ENCODE measurements around the gene ZNF853. TPM values are rescaled to one million over a fixed set of nuclear protein-coding genes. Genes with fewer than 3 reads are reported as not detected.

Gene ZNF853
- total RNA-seq, 1 experiment from 2014 or later: 1.0 TPM

GRCh38 chr7:6646465-6646864 lies 31.1 kb downstream of the ZNF853 start:
- POLR2A ChIA-PET (ENCODE audit: unreplicated experiment): no interaction called here
- no TSS peak for BruUV-seq (replicated peaks)
- Histone ChIP-seq H2AFZ (ENCODE audit: low read length) (no peak overlapping the region), H3K4me3 (ENCODE audit: low read length) (no peak overlapping the region), H3K79me2 (ENCODE audit: low read length) (no peaks in the 10 kb centered on the region), H3F3A (ENCODE audit: low read length, unreplicated experiment) (no peaks in the 10 kb centered on the region), H3K36me3 (ENCODE audit: low read depth, low read length) (peaks cover 36% of the 10 kb centered on the region), H3K4me2 (ENCODE audit: low read length) (no peak overlapping the region), H4K20me1 (ENCODE audit: low read length) (no peaks in the 10 kb centered on the region), H3K4me1 (ENCODE audit: insufficient read depth, low read length) (no peaks in the 10 kb centered on the region), H3K9ac (ENCODE audit: low read length) (no peak overlapping the region), H3K27me3 (ENCODE audit: low read length) (no peaks in the 10 kb centered on the region), H3K27ac (ENCODE audit: low read length) (no peak overlapping the region), H3K9me3 (ENCODE audit: low read length) (no peaks in the 10 kb centered on the region), H3K9me2 (replicated peaks; ENCODE audit: low read length) (no peaks in the 10 kb centered on the region)
- TF ChIP-seq EZH2 (IDR thresholded peaks at IDR 0.05; ENCODE audit: low read length, unreplicated experiment): no peak
- DNase-seq (no peak), ATAC-seq (no peak)
- CTCF ChIA-PET: no interaction called here
- intact Hi-C loops (cut with micrococcal nuclease): no loop called here

DNA sequence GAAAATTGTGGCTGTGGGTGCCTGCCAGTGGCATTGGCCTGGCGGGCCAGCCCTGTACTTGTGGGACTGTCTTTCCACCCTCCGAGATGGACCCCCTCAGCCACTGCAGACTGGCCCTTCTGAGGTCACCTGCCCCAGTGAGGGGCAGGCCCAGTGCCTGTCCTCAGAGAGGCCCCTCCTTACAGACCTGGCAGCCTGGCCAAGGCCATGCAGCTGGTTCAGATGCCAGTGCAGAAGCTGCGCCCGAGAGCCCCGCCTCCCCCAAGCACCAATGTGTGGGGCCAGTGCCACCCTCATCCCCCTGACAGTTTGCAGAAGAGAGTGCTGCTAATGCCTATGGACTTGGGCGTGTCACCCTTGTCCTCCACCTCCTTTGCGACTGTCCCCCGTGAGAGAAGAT lies 31.7 kb downstream of the ZNF853 start:
- DNase-seq: no peak
- peaks cover 42% of the 10 kb centered on the region for H3K36me3 ChIP-seq (ENCODE audit: low read depth, low read length)
- TF ChIP-seq EZH2phosphoT487 (IDR thresholded peaks at IDR 0.05; ENCODE audit: borderline replicate concordance, low read length) (no peak), EZH2 (IDR thresholded peaks at IDR 0.05; ENCODE audit: low read length, unreplicated experiment) (no peak), CTCF (conservative IDR thresholded peaks at IDR 0.05; ENCODE audit: low read depth, low read length) (no peak)

DNA sequence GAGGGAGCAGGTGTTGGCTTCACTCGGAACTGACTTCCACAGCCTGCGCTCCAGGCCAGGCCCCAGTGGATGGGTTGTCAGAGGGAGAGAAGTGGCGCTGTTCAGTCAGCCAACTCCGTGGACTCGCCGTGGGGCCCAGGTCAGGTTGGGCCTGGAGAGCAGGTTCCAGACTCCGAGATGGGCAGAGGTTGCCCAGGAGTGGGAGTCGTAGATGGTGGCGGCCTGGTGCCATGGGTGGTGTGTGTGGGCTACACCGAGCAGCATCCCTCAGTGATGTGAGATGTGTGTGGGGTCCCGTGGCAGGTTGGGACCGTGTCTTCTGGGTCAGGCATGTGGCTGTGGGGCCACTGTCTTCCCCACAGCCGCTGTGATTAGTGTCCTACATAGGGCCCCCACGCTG lies 32.1 kb downstream of the ZNF853 start:
- POLR2A ChIA-PET (ENCODE audit: unreplicated experiment): no interaction called here
- no peak overlapping the region for H2AFZ ChIP-seq (ENCODE audit: low read length)
- no peaks in the 10 kb centered on the region for H3K27me3 ChIP-seq (ENCODE audit: low read length)
- H3K4me2 ChIP-seq (ENCODE audit: low read length): no peak overlapping the region
- no peaks in the 10 kb centered on the region for H3K79me2 ChIP-seq (ENCODE audit: low read length)
- H3K4me1 ChIP-seq (ENCODE audit: insufficient read depth, low read length): no peaks in the 10 kb centered on the region
- H3K9ac ChIP-seq (ENCODE audit: low read length): no peak overlapping the region
- peaks cover 47% of the 10 kb centered on the region for H3K36me3 ChIP-seq (ENCODE audit: low read depth, low read length)
- BruUV-seq (replicated peaks): no TSS peak
- no peak for ATAC-seq
- CTCF ChIA-PET: no interaction called here
- no peak overlapping the region for H3K27ac ChIP-seq (ENCODE audit: low read length)
- H4K20me1 ChIP-seq (ENCODE audit: low read length): no peaks in the 10 kb centered on the region
- H3K9me3 ChIP-seq (ENCODE audit: low read length): no peaks in the 10 kb centered on the region
- no peak for TF ChIP-seq EZH2 (IDR thresholded peaks at IDR 0.05; ENCODE audit: low read length, unreplicated experiment)
- TF ChIP-seq EZH2phosphoT487 (IDR thresholded peaks at IDR 0.05; ENCODE audit: borderline replicate concordance, low read length): no peak
- no peaks in the 10 kb centered on the region for H3F3A ChIP-seq (ENCODE audit: low read length, unreplicated experiment)
- H3K4me3 ChIP-seq (ENCODE audit: low read length): no peak overlapping the region
- no peaks in the 10 kb centered on the region for H3K9me2 ChIP-seq (replicated peaks; ENCODE audit: low read length)
- intact Hi-C loops (cut with micrococcal nuclease): no loop called here
- DNase-seq: no peak

More for the DNA sequence above, 31.7 kb downstream of the ZNF853 start:
- H4K20me1 ChIP-seq (ENCODE audit: low read length): no peaks in the 10 kb centered on the region
- no peaks in the 10 kb centered on the region for H3K9me2 ChIP-seq (replicated peaks; ENCODE audit: low read length)
- H3K4me1 ChIP-seq (ENCODE audit: insufficient read depth, low read length): no peaks in the 10 kb centered on the region
- no peak overlapping the region for H3K4me2 ChIP-seq (ENCODE audit: low read length)
- H3K27ac ChIP-seq (ENCODE audit: low read length): no peak overlapping the region
- BruUV-seq (replicated peaks): no TSS peak
- H3K9ac ChIP-seq (ENCODE audit: low read length): no peak overlapping the region
- ATAC-seq: no peak
- no peaks in the 10 kb centered on the region for H3K79me2 ChIP-seq (ENCODE audit: low read length)
- no peaks in the 10 kb centered on the region for H3K9me3 ChIP-seq (ENCODE audit: low read length)
- no peaks in the 10 kb centered on the region for H3F3A ChIP-seq (ENCODE audit: low read length, unreplicated experiment)
- intact Hi-C loops (cut with micrococcal nuclease): no loop called here
- no peaks in the 10 kb centered on the region for H3K27me3 ChIP-seq (ENCODE audit: low read length)
- no peak overlapping the region for H3K4me3 ChIP-seq (ENCODE audit: low read length)
- POLR2A ChIA-PET (ENCODE audit: unreplicated experiment): no interaction called here
- CTCF ChIA-PET: no interaction called here
- no peak overlapping the region for H2AFZ ChIP-seq (ENCODE audit: low read length)
